GM18867 (cell line): ENCODE results near the gene SND1.
A peak's percentile ranks its signal among the peaks of the same experiment; 100 is the strongest.

ENCODE experiments used
- ATAC-seq: cut with Tn5 transposase; IDR thresholded peaks from one replicate; pipeline ENCODE4 v1.9.1; 2021; ENCODE audit warnings: mild to moderate bottlenecking, moderate library complexity; ENCODE audit not compliant: unreplicated experiment

The SND1 gene

GRCh38 chr7:127682140-127682539 is 30.1 kb downstream of the SND1 start:
- ATAC-seq: no peak

GRCh38 chr7:127683776-127684681 is 32.0 kb downstream of the SND1 start:
- peak; percentile 52 for ATAC-seq

GRCh38 chr7:127689194-127689772 is 37.3 kb downstream of the SND1 start:
- no peak for ATAC-seq

- no peak for ATAC-seq
Measured at GRCh38 chr7:127690337-127690736, 38.3 kb downstream of the SND1 start.

- ATAC-seq: no peak
Measured at GRCh38 chr7:127690806-127691205, 38.8 kb downstream of the SND1 start.

- ATAC-seq: peak; percentile 56
Measured at GRCh38 chr7:127692200-127692599, 40.2 kb downstream of the SND1 start.

- ATAC-seq: no peak
Measured at GRCh38 chr7:127699853-127700252, 47.9 kb downstream of the SND1 start.

GRCh38 chr7:127702052-127702652 is 50.2 kb downstream of the SND1 start:
- no peak for ATAC-seq

GRCh38 chr7:127702938-127703337 is 50.9 kb downstream of the SND1 start:
- no peak for ATAC-seq

GRCh38 chr7:127704211-127704610 is 52.2 kb downstream of the SND1 start:
- ATAC-seq: no peak

- ATAC-seq: no peak
Measured at GRCh38 chr7:127705461-127705959, 53.5 kb downstream of the SND1 start.

- ATAC-seq: no peak
Measured at GRCh38 chr7:127706766-127707165, 54.8 kb downstream of the SND1 start.

- no peak for ATAC-seq
Measured at GRCh38 chr7:127708201-127708600, 56.2 kb downstream of the SND1 start.

GRCh38 chr7:127708788-127709187 is 56.8 kb downstream of the SND1 start:
- peak; percentile 61 for ATAC-seq

GRCh38 chr7:127710635-127711034 is 58.6 kb downstream of the SND1 start:
- ATAC-seq: no peak

GRCh38 chr7:127711872-127712271 is 59.9 kb downstream of the SND1 start:
- ATAC-seq: no peak

GRCh38 chr7:127713006-127713405 is 61.0 kb downstream of the SND1 start:
- no peak for ATAC-seq

- ATAC-seq: no peak
Measured at GRCh38 chr7:127713758-127714157, 61.8 kb downstream of the SND1 start.

GRCh38 chr7:127715272-127715671 is 63.3 kb downstream of the SND1 start:
- ATAC-seq: no peak

- ATAC-seq: no peak
Measured at GRCh38 chr7:127715901-127716300, 63.9 kb downstream of the SND1 start.

GRCh38 chr7:127717502-127718339 is 65.7 kb downstream of the SND1 start:
- no peak for ATAC-seq
